Right lobe of liver (tissue), 6 donors: ENCODE data around the gene SEMA3E. TPM values are rescaled to one million over a fixed set of nuclear protein-coding genes. Genes with fewer than 3 reads are reported as not detected.

Experiments
- ATAC-seq, 4 donors: fragments of 200-7000 bp; cut with Tn5 transposase; one replicate each; pipeline ENCODE4 v1.9.1; 2020; ENCODE audit warnings: mild to moderate bottlenecking in 4 of 4, moderate library complexity in 4 of 4
- DNase-seq, 3 donors: peaks; one replicate each; pipeline ENCODE4 v3.0.0-alpha.2; 2020
- H3K27ac ChIP-seq, 3 donors: fragments of 200-600 bp; one replicate each; pipeline ENCODE4 v1.8.0; 2022
- H3K27me3 ChIP-seq, 2 donors: fragments of 200-600 bp; one replicate each; pipeline ENCODE4 v1.8.0; 2022
- H3K36me3 ChIP-seq, 4 donors: fragments of 200-600 bp; sonication (generic) in 1 of 4; one replicate each; pipeline versions ENCODE4 v1.5.1 to v1.8.0; 2017 to 2022; ENCODE audit warnings: control low read depth in 1 of 4
- H3K4me1 ChIP-seq, 4 donors: fragments of 200-600 bp; sonication (generic) in 1 of 4; one replicate each; pipeline versions ENCODE4 v1.5.1 to v1.8.0; 2017 to 2022; ENCODE audit warnings: control low read depth in 1 of 4
- H3K4me3 ChIP-seq, 3 donors: fragments of 200-600 bp; one replicate each; pipeline ENCODE4 v1.8.0; 2022
- H3K9me3 ChIP-seq, 4 donors: fragments of 200-600 bp; sonication (generic) in 1 of 4; one replicate each; pipeline versions ENCODE4 v1.5.1 to v1.8.0; 2017 to 2022; ENCODE audit warnings: control low read depth in 1 of 4
- POLR2A ChIP-seq: fragments of 450-650 bp; IDR thresholded peaks from one replicate; pipeline ENCODE4 v1.6.1; 2017; ENCODE audit warnings: antibody characterized with exemption, mild to moderate bottlenecking
- WGBS: methylation state at CpG from one replicate; pipeline ENCODE4 v1.1.6; 2018; ENCODE audit warnings: low coverage, low lambda C conversion rate; ENCODE audit not compliant: insufficient coverage; ENCODE audit errors: missing lambda C conversion rate; 5-methylcytosine and 5-hydroxymethylcytosine counted together
- intact Hi-C, 2 donors: fragments of 100-400 bp; cut with DNase I; formaldehyde crosslinking; loops; one replicate each; pipeline versions ENCODE4 v1.11.2 to v1.14.1; 2022
- total RNA-seq, 6 experiments: library from RNA; depleted of rRNA in 2 of 6; stranded (reverse); fragments of >200 nt in 2 of 6; fragmentation: NEBNext Ultra II Directional in 3 of 6; extraction: Animal tissue kit (Norgen Biotek cat#: 25700) in 3 of 6; gene quantifications; one replicate each; pipeline versions ENCODE4 v1.1.0 to v1.2.4, GENCODE V29; 2016 to 2023
- TF ChIP-seq, protein P1 (sequence below), 4 donors: fragments of 200-600 bp in 3 of 4; fragments of 450-650 bp in 1 of 4; IDR thresholded peaks; one replicate each; pipeline versions ENCODE4 v1.5.1 to v1.8.0; 2016 to 2022; ENCODE audit warnings: antibody characterized with exemption in 4 of 4, mild to moderate bottlenecking in 2 of 4
- donor health status: DM: no; HTN: yes; CAD: no.
- donor health status: DM: no; HTN: no; CAD: no.
- donor health status: DM: no; HTN: no; CAD: no.
- donor health status: DM: no; HTN: yes; CAD: no.
- donor health status: DM: no; HTN: yes; CAD: no.

SEMA3E gene
- total RNA-seq, 6 experiments from 2014 or later: 0.06 to 1.0 (median 0.32) TPM

DNA sequence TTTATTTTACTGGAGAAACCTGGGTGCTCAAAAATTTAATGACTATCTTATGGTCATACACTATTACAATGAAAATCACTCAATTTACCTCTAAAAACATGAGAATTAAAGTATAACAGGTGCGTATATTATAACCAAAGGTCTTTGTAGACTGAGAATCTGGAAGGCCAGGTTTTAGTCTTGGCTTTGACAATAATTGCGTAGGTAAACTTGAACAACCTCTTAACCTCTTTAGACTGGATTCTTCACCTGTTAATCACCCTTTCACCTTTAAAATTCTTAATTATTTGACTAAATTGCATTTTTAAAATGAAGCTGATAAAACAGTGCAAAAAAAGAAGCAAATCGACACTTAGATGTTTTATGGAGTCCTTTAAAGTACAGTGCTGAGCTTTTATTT is 156.1 kb downstream of the SEMA3E start:
- Histone ChIP-seq H3K4me1 (no peaks in the 10 kb centered on the region), H3K9me3 (no peaks in the 10 kb centered on the region), H3K27me3 (no peaks in the 10 kb centered on the region), H3K36me3 (no peaks in the 10 kb centered on the region), H3K4me3 (no peak overlapping the region), H3K27ac (no peak overlapping the region)
- intact Hi-C loops: no loop called here
- no peak for DNase-seq
- ATAC-seq: no peak
- WGBS: 42% methylated on average over 3 of the region's 3 CpGs
- TF ChIP-seq POLR2A: no peak
- TF ChIP-seq, protein P1, sequence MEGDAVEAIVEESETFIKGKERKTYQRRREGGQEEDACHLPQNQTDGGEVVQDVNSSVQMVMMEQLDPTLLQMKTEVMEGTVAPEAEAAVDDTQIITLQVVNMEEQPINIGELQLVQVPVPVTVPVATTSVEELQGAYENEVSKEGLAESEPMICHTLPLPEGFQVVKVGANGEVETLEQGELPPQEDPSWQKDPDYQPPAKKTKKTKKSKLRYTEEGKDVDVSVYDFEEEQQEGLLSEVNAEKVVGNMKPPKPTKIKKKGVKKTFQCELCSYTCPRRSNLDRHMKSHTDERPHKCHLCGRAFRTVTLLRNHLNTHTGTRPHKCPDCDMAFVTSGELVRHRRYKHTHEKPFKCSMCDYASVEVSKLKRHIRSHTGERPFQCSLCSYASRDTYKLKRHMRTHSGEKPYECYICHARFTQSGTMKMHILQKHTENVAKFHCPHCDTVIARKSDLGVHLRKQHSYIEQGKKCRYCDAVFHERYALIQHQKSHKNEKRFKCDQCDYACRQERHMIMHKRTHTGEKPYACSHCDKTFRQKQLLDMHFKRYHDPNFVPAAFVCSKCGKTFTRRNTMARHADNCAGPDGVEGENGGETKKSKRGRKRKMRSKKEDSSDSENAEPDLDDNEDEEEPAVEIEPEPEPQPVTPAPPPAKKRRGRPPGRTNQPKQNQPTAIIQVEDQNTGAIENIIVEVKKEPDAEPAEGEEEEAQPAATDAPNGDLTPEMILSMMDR (IDR thresholded peaks at IDR 0.05): no peak

GRCh38 chr7:83487801-83488200 is 161.1 kb downstream of the SEMA3E start:
- H3K27ac ChIP-seq: no peak overlapping the region
- TF ChIP-seq POLR2A: no peak
- TF ChIP-seq, protein P1 (IDR thresholded peaks at IDR 0.05): no peak
- no peak overlapping the region for H3K4me3 ChIP-seq
- DNase-seq: no peak
- no peaks in the 10 kb centered on the region for H3K36me3 ChIP-seq
- intact Hi-C loops: no loop called here
- no peaks in the 10 kb centered on the region for H3K9me3 ChIP-seq
- 74% methylated on average over 2 of the region's 2 CpGs for WGBS
- H3K27me3 ChIP-seq: no peaks in the 10 kb centered on the region
- no peak for ATAC-seq
- no peaks in the 10 kb centered on the region for H3K4me1 ChIP-seq

- no peak for DNase-seq
- WGBS: 33% methylated on average over 2 of the region's 2 CpGs
- ATAC-seq: no peak
- intact Hi-C loops: no loop called here
- TF ChIP-seq POLR2A: no peak
- TF ChIP-seq, protein P1 (IDR thresholded peaks at IDR 0.05): no peak
- Histone ChIP-seq H3K4me3 (no peak overlapping the region), H3K9me3 (no peaks in the 10 kb centered on the region), H3K27ac (no peak overlapping the region), H3K27me3 (no peaks in the 10 kb centered on the region), H3K36me3 (no peaks in the 10 kb centered on the region), H3K4me1 (no peaks in the 10 kb centered on the region)
Measured at GRCh38 chr7:83486957-83487356, 162.0 kb downstream of the SEMA3E start.

GRCh38 chr7:83486536-83486935 is 162.4 kb downstream of the SEMA3E start:
- Histone ChIP-seq H3K27ac (no peak overlapping the region), H3K9me3 (no peaks in the 10 kb centered on the region), H3K36me3 (no peaks in the 10 kb centered on the region), H3K27me3 (no peaks in the 10 kb centered on the region), H3K4me1 (no peaks in the 10 kb centered on the region), H3K4me3 (no peak overlapping the region)
- no peak for DNase-seq
- TF ChIP-seq, protein P1 (IDR thresholded peaks at IDR 0.05): no peak
- no peak for TF ChIP-seq POLR2A
- intact Hi-C loops: no loop called here
- 58% methylated on average over 2 of the region's 2 CpGs for WGBS
- no peak for ATAC-seq

DNA sequence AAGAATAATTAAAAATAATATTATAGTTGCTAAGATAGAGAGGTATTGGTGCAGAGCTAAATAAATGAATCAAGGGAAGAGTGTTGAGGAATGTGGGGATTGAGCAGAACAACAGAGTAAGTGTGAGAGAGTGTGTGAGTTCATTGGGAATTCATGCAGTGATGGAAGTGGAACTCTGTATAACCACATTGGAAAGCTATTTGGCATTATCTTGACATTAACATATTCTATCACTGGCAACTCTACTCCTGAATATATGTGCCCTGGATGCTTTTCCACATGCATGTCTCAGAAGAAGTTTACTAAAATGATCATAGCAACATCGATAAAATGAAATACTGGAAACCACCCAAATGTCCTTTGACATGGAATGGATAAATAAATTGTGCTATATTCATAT is 164.1 kb downstream of the SEMA3E start:
- Histone ChIP-seq H3K36me3 (no peaks in the 10 kb centered on the region), H3K4me3 (no peak overlapping the region), H3K4me1 (no peaks in the 10 kb centered on the region), H3K27me3 (no peaks in the 10 kb centered on the region), H3K27ac (no peak overlapping the region), H3K9me3 (no peaks in the 10 kb centered on the region)
- TF ChIP-seq, protein P1 (IDR thresholded peaks at IDR 0.05): no peak
- TF ChIP-seq POLR2A: no peak
- DNase-seq (no peak), ATAC-seq (no peak)
- 50% methylated on average over 1 of the region's 1 CpG for WGBS
- intact Hi-C loops: no loop called here
